Fibroblast of skin of scalp (primary cell): ENCODE data around the gene IDE.
"Not testable (repeated sequence)": the region's sequence is repeated elsewhere in the genome, so short reads cannot be mapped to it uniquely, and the experiment has no call there.

ENCODE experiments used
- DNase-seq: peaks from one replicate; pipeline ENCODE4 v3.0.0-alpha.2; 2013

The IDE gene

GRCh38 chr10:92490387-92490786 lies 83.5 kb downstream of the IDE start:
- DNase-seq = no peak

- no peak for DNase-seq
These were observed 87.3 kb downstream of the IDE start for GRCh38 chr10:92486637-92487036.

- no peak for DNase-seq
These were observed 90.4 kb downstream of the IDE start for GRCh38 chr10:92483539-92483938.

GRCh38 chr10:92480413-92480812 lies 93.5 kb downstream of the IDE start:
- no peak for DNase-seq

- no peak for DNase-seq
These were observed 94.3 kb downstream of the IDE start for GRCh38 chr10:92479547-92479946.

- DNase-seq = no peak
These were observed 95.4 kb downstream of the IDE start for GRCh38 chr10:92478536-92478935.

GRCh38 chr10:92475357-92475868 lies 98.5 kb downstream of the IDE start:
- no peak for DNase-seq

GRCh38 chr10:92470026-92470425 lies 103.9 kb downstream of the IDE start:
- no peak for DNase-seq

GRCh38 chr10:92464364-92464763 lies 109.5 kb downstream of the IDE start:
- DNase-seq = no peak

- DNase-seq = no peak
These were observed 110.3 kb downstream of the IDE start for GRCh38 chr10:92463582-92463981.

- DNase-seq = not testable (repeated sequence)
These were observed 118.9 kb downstream of the IDE start for GRCh38 chr10:92454955-92455354.

GRCh38 chr10:92452313-92452712 lies 121.6 kb downstream of the IDE start:
- no peak for DNase-seq

- DNase-seq = no peak
These were observed 122.5 kb downstream of the IDE start for GRCh38 chr10:92451431-92451830.

- DNase-seq = no peak
These were observed 123.0 kb downstream of the IDE start for GRCh38 chr10:92450896-92451295.

- DNase-seq = no peak
These were observed 133.3 kb downstream of the IDE start for GRCh38 chr10:92440578-92440977.

GRCh38 chr10:92438220-92438619 lies 135.7 kb downstream of the IDE start:
- DNase-seq = no peak

- DNase-seq = no peak
These were observed 137.3 kb downstream of the IDE start for GRCh38 chr10:92436611-92437010.

- peak; percentile 1 for DNase-seq
These were observed 137.8 kb downstream of the IDE start for GRCh38 chr10:92436065-92436464.

- no peak for DNase-seq
These were observed 139.5 kb downstream of the IDE start for GRCh38 chr10:92434385-92434784.

GRCh38 chr10:92432596-92432995 lies 141.3 kb downstream of the IDE start:
- no peak for DNase-seq

GRCh38 chr10:92430103-92430502 lies 143.8 kb downstream of the IDE start:
- DNase-seq = no peak

- DNase-seq = peak; percentile 19
These were observed 152.3 kb downstream of the IDE start for GRCh38 chr10:92421550-92421949.

- no peak for DNase-seq
These were observed 153.2 kb downstream of the IDE start for GRCh38 chr10:92420546-92421275.

GRCh38 chr10:92419740-92420545 lies 153.9 kb downstream of the IDE start:
- peak; percentile 24 for DNase-seq
